Stomach (tissue), 4 donors: Measurements from ENCODE around the gene CYTH1.

ENCODE experiments used
- POLR2A ChIP-seq, 4 donors: fragments of 450-650 bp; IDR thresholded peaks; one replicate each; pipeline ENCODE4 v1.6.1; 2016; ENCODE audit warnings: antibody characterized with exemption in 4 of 4, control low read depth in 2 of 4, mild to moderate bottlenecking in 1 of 4, moderate library complexity in 1 of 4
- POLR2AphosphoS5 ChIP-seq, 3 donors: sonication (generic); formaldehyde crosslinking; IDR thresholded peaks; one replicate each; pipeline ENCODE4 v1.6.1; 2016; ENCODE audit warnings: antibody characterized with exemption in 3 of 3
- TF ChIP-seq, protein P1 (sequence below), 7 experiments: fragments of 450-650 bp in 4 of 7; fragments of 200-600 bp in 3 of 7; sonication (generic) in 3 of 7; IDR thresholded peaks; one replicate each; pipeline ENCODE4 v1.5.1; 2016 to 2019; ENCODE audit warnings: antibody characterized with exemption in 7 of 7, control low read depth in 2 of 7, mild to moderate bottlenecking in 1 of 7

DNA sequence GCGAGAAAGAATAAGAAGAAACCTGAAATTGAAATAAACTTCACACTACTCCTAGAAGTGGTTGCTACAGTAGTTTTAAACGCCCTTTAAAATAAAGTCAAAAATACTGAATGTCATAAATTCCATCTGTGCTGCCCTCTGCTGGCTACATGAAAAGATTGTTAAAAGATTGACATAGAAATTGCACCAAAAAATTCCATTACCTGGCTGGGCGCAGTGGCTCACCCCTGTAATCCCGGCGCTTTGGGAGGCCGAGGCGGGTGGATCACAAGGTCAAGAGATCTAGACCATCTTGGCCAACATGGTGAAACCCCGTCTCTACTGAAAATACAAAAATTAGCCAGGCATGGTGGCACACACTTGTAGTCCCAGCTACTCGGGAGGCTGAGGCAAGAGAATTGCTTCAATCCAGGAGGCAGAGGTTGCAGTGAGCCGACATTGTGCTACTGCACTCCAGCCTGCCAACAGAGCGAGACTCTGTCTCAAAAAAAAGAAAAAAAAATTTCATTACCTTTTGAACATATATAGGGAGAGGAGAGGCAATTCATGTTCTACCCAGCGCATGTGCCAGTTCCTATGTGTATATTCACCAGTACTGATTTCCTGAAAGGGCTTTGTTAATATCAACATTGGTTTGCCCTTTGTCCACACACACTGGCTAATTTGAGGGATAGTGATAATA, 36.5 kb downstream of the CYTH1 start:
- TF ChIP-seq, protein P1, sequence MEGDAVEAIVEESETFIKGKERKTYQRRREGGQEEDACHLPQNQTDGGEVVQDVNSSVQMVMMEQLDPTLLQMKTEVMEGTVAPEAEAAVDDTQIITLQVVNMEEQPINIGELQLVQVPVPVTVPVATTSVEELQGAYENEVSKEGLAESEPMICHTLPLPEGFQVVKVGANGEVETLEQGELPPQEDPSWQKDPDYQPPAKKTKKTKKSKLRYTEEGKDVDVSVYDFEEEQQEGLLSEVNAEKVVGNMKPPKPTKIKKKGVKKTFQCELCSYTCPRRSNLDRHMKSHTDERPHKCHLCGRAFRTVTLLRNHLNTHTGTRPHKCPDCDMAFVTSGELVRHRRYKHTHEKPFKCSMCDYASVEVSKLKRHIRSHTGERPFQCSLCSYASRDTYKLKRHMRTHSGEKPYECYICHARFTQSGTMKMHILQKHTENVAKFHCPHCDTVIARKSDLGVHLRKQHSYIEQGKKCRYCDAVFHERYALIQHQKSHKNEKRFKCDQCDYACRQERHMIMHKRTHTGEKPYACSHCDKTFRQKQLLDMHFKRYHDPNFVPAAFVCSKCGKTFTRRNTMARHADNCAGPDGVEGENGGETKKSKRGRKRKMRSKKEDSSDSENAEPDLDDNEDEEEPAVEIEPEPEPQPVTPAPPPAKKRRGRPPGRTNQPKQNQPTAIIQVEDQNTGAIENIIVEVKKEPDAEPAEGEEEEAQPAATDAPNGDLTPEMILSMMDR (IDR thresholded peaks at IDR 0.05): peak in 5 of 7 experiments; percentile 16 to 61 (median 46)
- peak in 1 of 3 donors; percentile 26 for TF ChIP-seq POLR2AphosphoS5 (IDR thresholded peaks at IDR 0.05)
- no peak for TF ChIP-seq POLR2A (IDR thresholded peaks at IDR 0.05)
